Astrocyte (in vitro differentiated cells and primary cell): Measurements from ENCODE around the gene SNRNP70. TPM values are rescaled to one million over a fixed set of nuclear protein-coding genes. Genes with fewer than 3 reads are reported as not detected.

Experiments
- DNase-seq: peaks from one replicate; pipeline ENCODE4 v3.0.0-alpha.2; 2010; ENCODE audit warnings: low read depth
- FAIRE-seq: peaks from 2 replicates; lab custom pipeline; 2011; peaks lifted over from hg19 to GRCh38; lab: Jason Lieb, UNC
- H2AFZ ChIP-seq: 2 replicates; pipeline ENCODE4 v1.6.0; 2012; ENCODE audit warnings: low read depth, low read length, inconsistent platforms
- H3K27ac ChIP-seq: 2 replicates; pipeline ENCODE4 v1.5.1; 2011; ENCODE audit warnings: low read depth, low read length, inconsistent platforms
- H3K27me3 ChIP-seq: 2 replicates; pipeline ENCODE4 v1.6.0; 2011; ENCODE audit warnings: low read length, inconsistent platforms; ENCODE audit not compliant: insufficient read depth
- H3K36me3 ChIP-seq: 2 replicates; pipeline ENCODE4 v1.5.1; 2011; ENCODE audit warnings: low read length, inconsistent platforms; ENCODE audit not compliant: insufficient read depth
- H3K4me1 ChIP-seq: 2 replicates; pipeline ENCODE4 v1.5.1; 2011; ENCODE audit warnings: low read length, inconsistent platforms; ENCODE audit not compliant: insufficient read depth
- H3K4me2 ChIP-seq: 2 replicates; pipeline ENCODE4 v1.6.0; 2012; ENCODE audit warnings: low read length, inconsistent platforms
- H3K4me3 ChIP-seq: 2 replicates; pipeline ENCODE4 v1.5.1; 2011; ENCODE audit warnings: low read depth, mild to moderate bottlenecking, low read length, inconsistent platforms; ENCODE audit not compliant: insufficient read depth
- H3K79me2 ChIP-seq: 2 replicates; pipeline ENCODE4 v1.6.0; 2012; ENCODE audit warnings: mild to moderate bottlenecking, low read length, inconsistent platforms; ENCODE audit not compliant: insufficient read depth
- H3K9ac ChIP-seq: 2 replicates; pipeline ENCODE4 v1.6.0; 2012; ENCODE audit warnings: mild to moderate bottlenecking, low read length, inconsistent platforms
- H3K9me3 ChIP-seq: 2 replicates; pipeline ENCODE4 v1.5.1; 2012; ENCODE audit warnings: low read depth, mild to moderate bottlenecking, low read length, inconsistent platforms; ENCODE audit not compliant: insufficient read depth
- H4K20me1 ChIP-seq: 2 replicates; pipeline ENCODE4 v1.6.0; 2012; ENCODE audit warnings: low read length, inconsistent platforms; ENCODE audit not compliant: insufficient read depth
- H3K27ac Mint-ChIP-seq: one replicate; pipeline ENCODE4 v1.8.0; 2021; ENCODE audit warnings: mild to moderate bottlenecking, mixed read lengths; ENCODE audit not compliant: unreplicated experiment
- H3K27me3 Mint-ChIP-seq: one replicate; pipeline ENCODE4 v1.8.0; 2021; ENCODE audit warnings: low read depth, mixed read lengths; ENCODE audit not compliant: unreplicated experiment
- H3K36me3 Mint-ChIP-seq: one replicate; pipeline ENCODE4 v1.8.0; 2021; ENCODE audit warnings: low read depth, mixed read lengths; ENCODE audit not compliant: unreplicated experiment
- H3K4me1 Mint-ChIP-seq: one replicate; pipeline ENCODE4 v1.8.0; 2021; ENCODE audit warnings: low read depth, mixed read lengths; ENCODE audit not compliant: unreplicated experiment
- H3K4me3 Mint-ChIP-seq: one replicate; pipeline ENCODE4 v1.8.0; 2021; ENCODE audit warnings: mild to moderate bottlenecking, moderate library complexity, mixed read lengths; ENCODE audit not compliant: unreplicated experiment
- H3K9me3 Mint-ChIP-seq: one replicate; pipeline ENCODE4 v1.8.0; 2021; ENCODE audit warnings: mild to moderate bottlenecking, mixed read lengths; ENCODE audit not compliant: unreplicated experiment
- CTCF ChIP-seq: IDR thresholded peaks from 2 replicates; pipeline ENCODE4 v1.5.1; 2011; ENCODE audit warnings: low read depth, mild to moderate bottlenecking, inconsistent platforms, low read length, moderate library complexity; ENCODE audit not compliant: insufficient read depth
- EZH2 ChIP-seq: IDR thresholded peaks from 2 replicates; pipeline ENCODE4 v1.6.1; 2012; ENCODE audit warnings: mild to moderate bottlenecking, low read length, inconsistent platforms; ENCODE audit not compliant: insufficient read depth
- total RNA-seq: library from RNA; stranded (reverse); gene quantifications from 2 replicates; pipeline ENCODE4 v1.2.1, GENCODE V29; 2021

SNRNP70 gene
- total RNA-seq, 1 donor from 2014 or later: 177 TPM

- Mint-ChIP-seq H3K27me3 (peaks cover 36% of the 10 kb centered on the region), H3K27ac (peak within 1 kb of the TSS; percentile 73), H3K4me3 (peak within 1 kb of the TSS; percentile 27), H3K36me3 (peaks cover 13% of the 10 kb centered on the region), H3K4me1 (no peaks in the 10 kb centered on the region), H3K9me3 (peaks cover 19% of the 10 kb centered on the region)
- H3K9ac ChIP-seq: no peak within 1 kb of the TSS
- H3K27me3 ChIP-seq: peaks cover 2% of the 10 kb centered on the region
- peaks cover 11% of the 10 kb centered on the region for H3K79me2 ChIP-seq
- H3K4me2 ChIP-seq: no peak within 1 kb of the TSS
- H4K20me1 ChIP-seq: peaks cover 16% of the 10 kb centered on the region
- H3K36me3 ChIP-seq: no peaks in the 10 kb centered on the region
- FAIRE-seq: no peak
- H3K4me1 ChIP-seq: peaks cover 13% of the 10 kb centered on the region
- H3K9me3 ChIP-seq: no peaks in the 10 kb centered on the region
- no peak within 1 kb of the TSS for H3K4me3 ChIP-seq
- no peak within 1 kb of the TSS for H2AFZ ChIP-seq
- H3K27ac ChIP-seq: no peak within 1 kb of the TSS
- DNase-seq: no peak
- no peak for TF ChIP-seq CTCF
- no peak for TF ChIP-seq EZH2
These were observed 70.0 kb downstream of the SNRNP70 start, which contains the start of gene HRC for GRCh38 chr19:49155005-49155819. HRC (minus strand) TSS chr19:49155396; CDS start chr19:49155237, 159 bp downstream.

GRCh38 chr19:49155820-49156346, 70.6 kb downstream of the SNRNP70 start:
- Mint-ChIP-seq H3K36me3 (peaks cover 13% of the 10 kb centered on the region), H3K27ac (peak overlapping the region; percentile 73), H3K4me1 (no peaks in the 10 kb centered on the region), H3K4me3 (peak overlapping the region; percentile 27), H3K9me3 (peaks cover 19% of the 10 kb centered on the region), H3K27me3 (peaks cover 36% of the 10 kb centered on the region)
- Histone ChIP-seq H3K9me3 (no peaks in the 10 kb centered on the region), H3K4me3 (no peak overlapping the region), H2AFZ (no peak overlapping the region), H4K20me1 (peaks cover 23% of the 10 kb centered on the region), H3K4me1 (peaks cover 10% of the 10 kb centered on the region), H3K36me3 (no peaks in the 10 kb centered on the region), H3K9ac (no peak overlapping the region), H3K27me3 (peaks cover 2% of the 10 kb centered on the region), H3K79me2 (peaks cover 11% of the 10 kb centered on the region), H3K27ac (no peak overlapping the region), H3K4me2 (no peak overlapping the region)
- FAIRE-seq (no peak), DNase-seq (no peak)
- no peak for TF ChIP-seq EZH2
- TF ChIP-seq CTCF: no peak
